ENCODE data around the gene EML3.

- TF ChIP-seq, protein P1, sequence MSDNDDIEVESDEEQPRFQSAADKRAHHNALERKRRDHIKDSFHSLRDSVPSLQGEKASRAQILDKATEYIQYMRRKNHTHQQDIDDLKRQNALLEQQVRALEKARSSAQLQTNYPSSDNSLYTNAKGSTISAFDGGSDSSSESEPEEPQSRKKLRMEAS (IDR thresholded peaks at IDR 0.05), result no peak
- TF ChIP-seq, protein P2, sequence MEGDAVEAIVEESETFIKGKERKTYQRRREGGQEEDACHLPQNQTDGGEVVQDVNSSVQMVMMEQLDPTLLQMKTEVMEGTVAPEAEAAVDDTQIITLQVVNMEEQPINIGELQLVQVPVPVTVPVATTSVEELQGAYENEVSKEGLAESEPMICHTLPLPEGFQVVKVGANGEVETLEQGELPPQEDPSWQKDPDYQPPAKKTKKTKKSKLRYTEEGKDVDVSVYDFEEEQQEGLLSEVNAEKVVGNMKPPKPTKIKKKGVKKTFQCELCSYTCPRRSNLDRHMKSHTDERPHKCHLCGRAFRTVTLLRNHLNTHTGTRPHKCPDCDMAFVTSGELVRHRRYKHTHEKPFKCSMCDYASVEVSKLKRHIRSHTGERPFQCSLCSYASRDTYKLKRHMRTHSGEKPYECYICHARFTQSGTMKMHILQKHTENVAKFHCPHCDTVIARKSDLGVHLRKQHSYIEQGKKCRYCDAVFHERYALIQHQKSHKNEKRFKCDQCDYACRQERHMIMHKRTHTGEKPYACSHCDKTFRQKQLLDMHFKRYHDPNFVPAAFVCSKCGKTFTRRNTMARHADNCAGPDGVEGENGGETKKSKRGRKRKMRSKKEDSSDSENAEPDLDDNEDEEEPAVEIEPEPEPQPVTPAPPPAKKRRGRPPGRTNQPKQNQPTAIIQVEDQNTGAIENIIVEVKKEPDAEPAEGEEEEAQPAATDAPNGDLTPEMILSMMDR (IDR thresholded peaks at IDR 0.05; ENCODE audit: control extremely low read depth in 1 of 3, insufficient read depth in 1 of 3, low read depth in 1 of 3, low read length in 3 of 3), result no peak
These were observed 19.6 kb downstream of the EML3 start for GRCh38 chr11:62592989-62593421.
